ENCODE results near the gene C1QL4.
"Not testable (repeated sequence)": the region's sequence is repeated elsewhere in the genome, so short reads cannot be mapped to it uniquely, and the experiment has no call there.

The C1QL4 gene

GRCh38 chr12:49288412-49288853 is 48.6 kb downstream of the C1QL4 start:
- TF ChIP-seq CTCF (IDR thresholded peaks at IDR 0.05; ENCODE audit: control insufficient read depth, insufficient read depth, low read depth, low read length, missing control alignments), result peak; percentile 69
- no peak overlapping the region for H3K4me3 ChIP-seq (ENCODE audit: control insufficient read depth, low read depth, low read length)
- DNase-seq (ENCODE audit: low read depth), result no peak

GRCh38 chr12:49287876-49288275 is 49.1 kb downstream of the C1QL4 start:
- DNase-seq (ENCODE audit: low read depth), result no peak
- TF ChIP-seq CTCF (IDR thresholded peaks at IDR 0.05; ENCODE audit: control insufficient read depth, insufficient read depth, low read depth, low read length, missing control alignments), result no peak

GRCh38 chr12:49284672-49285071 is 52.3 kb downstream of the C1QL4 start:
- DNase-seq (ENCODE audit: low read depth), result no peak
- no peak for TF ChIP-seq CTCF (IDR thresholded peaks at IDR 0.05; ENCODE audit: control insufficient read depth, insufficient read depth, low read depth, low read length, missing control alignments)

More at GRCh38 chr12:49287876-49288275, 49.1 kb downstream of the C1QL4 start:
- no peak overlapping the region for H3K4me3 ChIP-seq (ENCODE audit: control insufficient read depth, low read depth, low read length)

GRCh38 chr12:49283541-49284429 is 53.2 kb downstream of the C1QL4 start:
- DNase-seq (ENCODE audit: low read depth), result no peak

More at GRCh38 chr12:49284672-49285071, 52.3 kb downstream of the C1QL4 start:
- no peak overlapping the region for H3K4me3 ChIP-seq (ENCODE audit: control insufficient read depth, low read depth, low read length)

GRCh38 chr12:49282740-49283375 is 54.1 kb downstream of the C1QL4 start:
- not testable (repeated sequence) for DNase-seq (ENCODE audit: low read depth); H3K4me3 ChIP-seq (ENCODE audit: control insufficient read depth, low read depth, low read length)

More at GRCh38 chr12:49283541-49284429, 53.2 kb downstream of the C1QL4 start:
- no peak for TF ChIP-seq CTCF (IDR thresholded peaks at IDR 0.05; ENCODE audit: control insufficient read depth, insufficient read depth, low read depth, low read length, missing control alignments)
- no peak overlapping the region for H3K4me3 ChIP-seq (ENCODE audit: control insufficient read depth, low read depth, low read length)

All from AG09309 (cell line).